Heart left ventricle (tissue), 13 donors: ENCODE results near the gene AMACR.

Experiments used
- CTCF ChIP-seq, 12 donors: fragments of 200-600 bp; sonication (generic) in 4 of 12; IDR thresholded peaks; one replicate each; pipeline versions ENCODE4 v1.5.0 to v1.8.0; 2018 to 2022; ENCODE audit warnings: antibody characterized with exemption in 12 of 12, mild to moderate bottlenecking in 5 of 12
- POLR2A ChIP-seq, 2 donors: fragments of 450-650 bp; IDR thresholded peaks; one replicate each; pipeline ENCODE4 v1.6.1; 2017; ENCODE audit warnings: antibody characterized with exemption in 2 of 2, mild to moderate bottlenecking in 2 of 2, moderate library complexity in 2 of 2
- donor health status: ischemic (EF 13 %, LVEDD 7.1; RV severe dilation, severe dysfunction).
- donor health status: DM: no; HTN: yes; CAD: no.
- donor health status: DM: no; HTN: no; CAD: no.
- donor health status: ischemic (EF 25% LVEDD 6.9; RV normal size, moderate dysfunction).
- donor health status: ischemic (EF 25% LVEDD 5.7; RV mildly dilated, moderate dysfunction).
- donor health status: ischemic (EF 35%, LVEDD 5.7; RV mildly dilated, moderate dysfunction).
- donor health status: nonischemic (EF 11% LVEDD 7.7; RV severe dilation, severe dysfunction).
- donor health status: DM: yes; HTN: yes; CAD: no.
- donor health status: PGD.
- donor health status: ischemic (EF 29% LVEDD 5.4; RV normal size, mild dysfunction).
- donor health status: nonischemic (EF 23%, LVEDD 6.1; RV moderate dilation, normal function).

- TF ChIP-seq POLR2A (IDR thresholded peaks at IDR 0.05) (peak in 1 of 2 donors; percentile 95), CTCF (IDR thresholded peaks at IDR 0.05) (peak in 2 of 12 donors; percentile 28 to 33)
Measured at GRCh38 chr5:34007621-34008600, at the start of gene AMACR.
